ENCODE measurements around the gene ARHGAP10.
"Not testable (repeated sequence)": the region's sequence is repeated elsewhere in the genome, so short reads cannot be mapped to it uniquely, and the experiment has no call there.

ARHGAP10 gene

DNA sequence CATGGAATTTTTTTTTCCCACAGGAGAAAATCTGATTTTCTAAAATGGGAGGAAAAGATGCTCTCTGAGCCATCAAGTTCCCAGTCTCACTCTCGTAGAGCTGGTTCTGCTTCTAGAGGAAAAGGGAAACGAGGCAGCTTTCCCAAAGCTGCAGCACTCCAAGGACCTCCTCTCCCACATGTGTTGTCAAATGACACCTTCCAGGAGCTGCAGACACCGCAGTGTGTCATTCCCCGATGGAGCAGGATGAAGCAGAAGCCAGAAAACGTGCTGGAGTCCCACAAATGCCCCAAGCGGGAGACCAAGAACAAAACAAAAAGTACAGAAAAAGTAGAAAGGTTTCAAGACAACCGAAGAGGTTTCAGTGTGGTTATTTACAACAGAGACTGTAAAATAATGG, 348.1 kb downstream of the ARHGAP10 start:
- no peak overlapping the region for H3K4me3 ChIP-seq
- no peak overlapping the region for H3K27ac ChIP-seq
- TF ChIP-seq, protein P1, sequence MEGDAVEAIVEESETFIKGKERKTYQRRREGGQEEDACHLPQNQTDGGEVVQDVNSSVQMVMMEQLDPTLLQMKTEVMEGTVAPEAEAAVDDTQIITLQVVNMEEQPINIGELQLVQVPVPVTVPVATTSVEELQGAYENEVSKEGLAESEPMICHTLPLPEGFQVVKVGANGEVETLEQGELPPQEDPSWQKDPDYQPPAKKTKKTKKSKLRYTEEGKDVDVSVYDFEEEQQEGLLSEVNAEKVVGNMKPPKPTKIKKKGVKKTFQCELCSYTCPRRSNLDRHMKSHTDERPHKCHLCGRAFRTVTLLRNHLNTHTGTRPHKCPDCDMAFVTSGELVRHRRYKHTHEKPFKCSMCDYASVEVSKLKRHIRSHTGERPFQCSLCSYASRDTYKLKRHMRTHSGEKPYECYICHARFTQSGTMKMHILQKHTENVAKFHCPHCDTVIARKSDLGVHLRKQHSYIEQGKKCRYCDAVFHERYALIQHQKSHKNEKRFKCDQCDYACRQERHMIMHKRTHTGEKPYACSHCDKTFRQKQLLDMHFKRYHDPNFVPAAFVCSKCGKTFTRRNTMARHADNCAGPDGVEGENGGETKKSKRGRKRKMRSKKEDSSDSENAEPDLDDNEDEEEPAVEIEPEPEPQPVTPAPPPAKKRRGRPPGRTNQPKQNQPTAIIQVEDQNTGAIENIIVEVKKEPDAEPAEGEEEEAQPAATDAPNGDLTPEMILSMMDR (IDR thresholded peaks at IDR 0.05) = no peak
- no peaks in the 10 kb centered on the region for H3K4me1 ChIP-seq
- no peak for DNase-seq
- H3K9me3 ChIP-seq = peaks cover 0 to 5% (median 1%) of the 10 kb centered on the region in 3 donors
- intact Hi-C loops (cut with DNase I; ENCODE audit: low total_unique reads) = no loop called here
- peaks cover 66 to 78% (median 75%) of the 10 kb centered on the region in 3 donors for H3K36me3 ChIP-seq
- no peaks in the 10 kb centered on the region for H3K27me3 ChIP-seq

DNA sequence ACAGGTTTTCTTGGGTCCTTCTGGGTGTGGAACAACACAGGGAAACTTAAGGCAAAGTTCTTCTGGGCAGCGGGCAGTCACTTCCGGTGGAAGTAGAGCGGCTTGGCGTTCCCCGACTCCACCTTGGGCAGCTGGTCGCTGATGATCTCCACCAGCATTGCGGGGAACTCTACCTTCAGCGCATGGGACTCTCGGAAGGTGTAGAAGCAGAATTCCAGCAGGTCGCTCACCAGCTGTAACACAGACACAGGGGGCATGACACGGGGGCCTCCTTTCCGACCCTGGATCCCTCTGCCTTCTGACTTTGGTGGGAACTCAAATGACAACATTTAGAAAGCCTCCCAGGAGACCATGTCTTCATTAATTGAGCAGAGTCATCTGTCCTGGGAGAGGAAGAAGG, 349.4 kb downstream of the ARHGAP10 start:
- TF ChIP-seq, protein P1 (IDR thresholded peaks at IDR 0.05) = no peak
- DNase-seq = no peak
- H3K36me3 ChIP-seq = peaks cover 53 to 65% (median 62%) of the 10 kb centered on the region in 3 donors
- H3K27me3 ChIP-seq = no peaks in the 10 kb centered on the region
- H3K4me3 ChIP-seq = no peak overlapping the region
- H3K4me1 ChIP-seq = no peaks in the 10 kb centered on the region
- peaks cover 0 to 5% (median 0%) of the 10 kb centered on the region in 3 donors for H3K9me3 ChIP-seq
- intact Hi-C loops (cut with DNase I; ENCODE audit: low total_unique reads) = no loop called here
- H3K27ac ChIP-seq = no peak overlapping the region

DNA sequence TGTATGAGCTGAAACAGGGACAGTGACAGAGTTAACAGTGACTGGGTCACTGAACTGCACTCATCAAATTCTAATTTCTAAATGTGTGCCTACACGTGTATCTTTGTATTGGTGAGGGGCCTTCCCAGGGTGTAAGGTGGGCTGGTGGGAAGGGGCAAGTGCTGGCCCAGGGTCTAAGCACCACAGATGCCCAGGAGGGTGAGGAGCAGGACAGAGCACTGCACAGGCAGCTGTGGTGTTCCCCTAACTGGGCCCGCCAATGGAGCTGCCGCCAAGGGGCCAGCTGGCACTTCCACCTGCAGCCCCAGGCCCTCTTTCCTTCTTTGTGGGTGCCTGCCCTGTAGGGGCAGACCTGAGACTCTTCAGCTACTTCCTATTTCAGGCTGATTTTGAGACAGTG, 349.9 kb downstream of the ARHGAP10 start:
- no peaks in the 10 kb centered on the region for H3K27me3 ChIP-seq
- intact Hi-C loops (cut with DNase I; ENCODE audit: low total_unique reads) = no loop called here
- H3K9me3 ChIP-seq = peaks cover 0 to 7% (median 0%) of the 10 kb centered on the region in 3 donors
- H3K27ac ChIP-seq = no peak overlapping the region
- no peak for DNase-seq
- no peaks in the 10 kb centered on the region for H3K4me1 ChIP-seq
- H3K36me3 ChIP-seq = peaks cover 48 to 61% (median 58%) of the 10 kb centered on the region in 3 donors
- TF ChIP-seq, protein P1 (IDR thresholded peaks at IDR 0.05) = no peak
- no peak overlapping the region for H3K4me3 ChIP-seq

DNA sequence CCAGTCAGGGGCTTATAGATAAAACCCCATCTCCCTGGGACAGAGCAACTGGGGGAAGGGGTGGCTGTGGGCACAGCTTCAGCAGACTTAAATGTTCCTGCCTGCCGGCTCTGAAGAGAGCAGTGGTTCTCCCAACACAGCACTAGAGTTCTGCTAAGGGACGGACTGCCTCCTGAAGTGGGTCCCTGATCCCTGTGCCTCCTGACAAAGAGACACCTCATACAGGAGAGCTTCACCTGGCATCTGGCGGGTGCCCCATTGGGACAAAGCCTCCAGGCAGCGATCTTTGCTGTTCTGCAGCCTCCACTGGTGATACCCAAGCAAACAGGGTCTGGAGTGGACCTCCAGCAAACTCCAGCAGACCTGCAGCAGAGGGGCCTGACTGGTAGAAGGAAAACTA, 351.2 kb downstream of the ARHGAP10 start:
- H3K4me3 ChIP-seq; H3K4me1 ChIP-seq; H3K9me3 ChIP-seq; intact Hi-C loops (cut with DNase I; ENCODE audit: low total_unique reads); H3K27ac ChIP-seq; H3K27me3 ChIP-seq; DNase-seq: not testable (repeated sequence)
- peaks cover 44 to 48% (median 44%) of the 10 kb centered on the region in 3 donors for H3K36me3 ChIP-seq

DNA sequence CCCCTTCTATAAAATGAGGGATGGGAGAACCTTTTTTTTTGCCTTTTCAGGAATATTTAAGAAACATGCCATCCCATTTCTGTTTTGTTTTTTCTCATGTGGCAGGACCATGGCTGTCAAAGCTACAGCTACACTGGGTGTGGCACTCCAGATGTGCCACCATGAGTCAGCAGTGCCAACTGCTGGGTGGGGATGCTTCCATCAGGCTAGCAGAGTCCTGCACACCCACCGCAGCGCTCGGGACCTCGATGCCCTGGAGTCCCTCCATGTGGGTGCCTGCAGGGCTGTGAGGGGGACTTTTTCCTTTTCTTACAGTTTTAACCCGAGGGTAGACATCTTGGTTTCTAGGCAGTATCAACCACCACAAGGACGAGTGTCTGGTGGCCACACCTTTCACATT, 357.7 kb downstream of the ARHGAP10 start:
- no peak overlapping the region for H3K27ac ChIP-seq
- peaks cover 0 to 14% (median 5%) of the 10 kb centered on the region in 3 donors for H3K36me3 ChIP-seq
- H3K27me3 ChIP-seq = no peaks in the 10 kb centered on the region
- DNase-seq = no peak
- H3K4me1 ChIP-seq = no peaks in the 10 kb centered on the region
- no peak overlapping the region for H3K4me3 ChIP-seq
- intact Hi-C loops (cut with DNase I; ENCODE audit: low total_unique reads) = no loop called here
- TF ChIP-seq, protein P1 (IDR thresholded peaks at IDR 0.05) = no peak
- H3K9me3 ChIP-seq = peaks cover 0 to 7% (median 0%) of the 10 kb centered on the region in 3 donors

DNA sequence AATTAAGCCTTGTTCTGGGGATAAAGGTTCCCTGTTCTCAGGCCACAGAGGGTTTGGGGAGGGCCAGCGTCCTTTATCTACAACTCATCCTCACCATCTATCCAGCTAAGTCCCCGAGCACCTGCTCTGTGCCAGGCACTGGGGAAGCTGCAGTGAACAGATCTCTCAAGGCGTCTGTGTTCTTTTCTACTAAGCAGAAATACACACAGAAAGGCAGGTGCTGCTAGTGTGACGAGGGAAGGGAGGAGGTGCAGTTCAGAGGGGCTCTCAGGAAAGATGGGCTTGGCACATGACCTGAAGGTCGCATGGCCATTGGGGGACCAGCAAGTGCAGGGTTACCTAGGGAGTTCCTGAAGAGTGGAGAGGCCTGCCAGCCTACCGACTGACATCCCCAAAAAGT, 358.1 kb downstream of the ARHGAP10 start:
- Histone ChIP-seq H3K27ac (no peak overlapping the region), H3K4me3 (no peak overlapping the region), H3K27me3 (no peaks in the 10 kb centered on the region), H3K9me3 (peaks cover 0 to 7% (median 0%) of the 10 kb centered on the region in 3 donors), H3K36me3 (peaks cover 0 to 14% (median 5%) of the 10 kb centered on the region in 3 donors), H3K4me1 (no peaks in the 10 kb centered on the region)
- intact Hi-C loops (cut with DNase I; ENCODE audit: low total_unique reads) = no loop called here
- no peak for DNase-seq
- TF ChIP-seq, protein P1 (IDR thresholded peaks at IDR 0.05) = no peak

All from tibial artery (tissue), 4 donors.